Caco-2 (cell line): ENCODE results near the gene ADORA3. TPM values are rescaled to one million over a fixed set of nuclear protein-coding genes. Genes with fewer than 3 reads are reported as not detected.

ENCODE experiments used
- BruUV-seq: library from RNA; stranded (reverse); fragments of 400-500 nt; replicated peaks from 2 replicates; lab custom pipeline; 2021; lab: Mats Ljungman, UMichigan
- CTCF ChIA-PET: fragments of 300-600 bp; sonication (Branson Sonifier 250); formaldehyde crosslinking; loops from one replicate; lab custom pipeline; 2022; ENCODE audit warnings: antibody characterized with exemption; lab: Charles Lee
- POLR2A ChIA-PET: fragments of 300-600 bp; sonication (Branson Sonifier 250); formaldehyde crosslinking; loops from one replicate; lab custom pipeline; 2022; ENCODE audit warnings: antibody characterized with exemption; lab: Charles Lee
- DNase-seq, 2 experiments: peaks; one replicate each; pipeline versions ENCODE4 v3.0.0 to v3.0.0-alpha.2; 2020 to 2022
- H3K27me3 ChIP-seq: replicated peaks from 2 replicates; pipeline ENCODE4 v1.6.0; 2011; ENCODE audit warnings: low read length; ENCODE audit not compliant: control insufficient read depth, insufficient read depth
- H3K36me3 ChIP-seq: 2 replicates; pipeline ENCODE4 v1.5.1; 2011; ENCODE audit warnings: low read length; ENCODE audit not compliant: control insufficient read depth, insufficient read depth
- H3K4me1 ChIP-seq: fragments of 250-450 bp; sonication (Bioruptor Pico); 2 replicates; pipeline ENCODE4 v1.5.1; 2020; ENCODE audit warnings: mild to moderate bottlenecking
- H3K4me3 ChIP-seq: 2 replicates; pipeline ENCODE4 v1.5.1; 2011; ENCODE audit warnings: low read depth, mild to moderate bottlenecking, control low read depth, low read length
- H3K9me3 ChIP-seq: fragments of 250-450 bp; sonication (Bioruptor Pico); 2 replicates; pipeline ENCODE4 v1.5.1; 2020; ENCODE audit warnings: mild to moderate bottlenecking, moderate library complexity
- H3K27ac Mint-ChIP-seq: one replicate; pipeline ENCODE4 v1.8.0; 2022; ENCODE audit warnings: mixed read lengths; ENCODE audit not compliant: unreplicated experiment
- H3K27me3 Mint-ChIP-seq: one replicate; pipeline ENCODE4 v1.8.0; 2022; ENCODE audit warnings: mixed read lengths; ENCODE audit not compliant: insufficient read depth, unreplicated experiment
- H3K36me3 Mint-ChIP-seq: one replicate; pipeline ENCODE4 v1.8.0; 2022; ENCODE audit warnings: mild to moderate bottlenecking, mixed read lengths; ENCODE audit not compliant: insufficient read depth, unreplicated experiment
- H3K4me1 Mint-ChIP-seq: one replicate; pipeline ENCODE4 v1.8.0; 2022; ENCODE audit warnings: low read depth, mixed read lengths; ENCODE audit not compliant: unreplicated experiment
- H3K4me3 Mint-ChIP-seq: one replicate; pipeline ENCODE4 v1.8.0; 2022; ENCODE audit warnings: mild to moderate bottlenecking, moderate library complexity, mixed read lengths; ENCODE audit not compliant: unreplicated experiment
- H3K9me3 Mint-ChIP-seq: one replicate; pipeline ENCODE4 v1.8.0; 2022; ENCODE audit warnings: mixed read lengths; ENCODE audit not compliant: unreplicated experiment
- CTCF ChIP-seq, 2 experiments: fragments of 200-600 bp in 1 of 2; IDR thresholded peaks; 1 replicate in 1 of 2; 2 replicates in 1 of 2; pipeline versions ENCODE4 v1.5.1 to v1.8.0; 2011 to 2022; ENCODE audit warnings: antibody characterized with exemption in 1 of 2, control low read depth in 1 of 2, inconsistent platforms in 1 of 2, low read depth in 1 of 2, low read length in 1 of 2, mild to moderate bottlenecking in 1 of 2, moderate library complexity in 1 of 2; ENCODE audit not compliant: insufficient read depth in 1 of 2, severe bottlenecking in 1 of 2, unreplicated experiment in 1 of 2
- intact Hi-C: fragments of 100-400 bp; cut with micrococcal nuclease; formaldehyde crosslinking; loops from one replicate; pipeline ENCODE4 v1.10.0; 2022; ENCODE audit not compliant: unreplicated experiment
- total RNA-seq: library from RNA; stranded (reverse); gene quantifications from 2 replicates; pipeline ENCODE4 v1.2.3, GENCODE V29; 2022

The ADORA3 gene
- total RNA-seq, 1 experiment from 2014 or later: not detected

DNA sequence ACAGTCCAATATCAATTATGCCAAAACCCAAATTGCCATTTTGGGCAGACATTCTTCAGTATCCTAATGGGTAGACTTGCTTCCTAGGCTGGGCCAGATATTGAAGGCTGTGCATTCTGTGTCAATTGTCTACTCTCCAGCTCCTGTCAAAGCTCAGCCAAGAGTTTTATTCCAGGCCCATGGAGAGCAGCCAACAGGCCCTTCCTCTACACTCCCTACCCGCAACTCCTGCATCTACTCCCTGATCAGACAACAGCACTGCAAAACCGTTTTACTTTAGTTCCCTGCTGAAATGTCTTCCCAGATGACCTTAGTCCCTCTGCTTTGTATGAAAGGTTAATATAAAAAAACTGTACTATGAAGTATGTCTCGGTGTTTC lies 6.6 kb upstream of the ADORA3 start:
- H3K9me3 ChIP-seq: no peaks in the 10 kb centered on the region
- H3K27me3 Mint-ChIP-seq: no peaks in the 10 kb centered on the region
- ChIA-PET CTCF (no interaction called here), POLR2A (no interaction called here)
- no peaks in the 10 kb centered on the region for H3K36me3 Mint-ChIP-seq
- H3K4me3 Mint-ChIP-seq: no peak overlapping the region
- BruUV-seq: no TSS peak
- H3K4me1 Mint-ChIP-seq: peaks cover 7% of the 10 kb centered on the region
- H3K9me3 Mint-ChIP-seq: no peaks in the 10 kb centered on the region
- no peak overlapping the region for H3K4me3 ChIP-seq
- peaks cover 28% of the 10 kb centered on the region for H3K4me1 ChIP-seq
- no peak for DNase-seq
- H3K27ac Mint-ChIP-seq: no peak overlapping the region
- intact Hi-C loops: loop anchor here (5.0 kb wide), 2 partner anchors 57 to 247 kb away; partner anchors contain the start of gene DDX20
- no peaks in the 10 kb centered on the region for H3K36me3 ChIP-seq
- no peak for TF ChIP-seq CTCF (IDR thresholded peaks at IDR 0.05; ENCODE audit: insufficient read depth in 1 of 2, low read depth in 1 of 2, low read length in 1 of 2, severe bottlenecking in 1 of 2, unreplicated experiment in 1 of 2)
- H3K27me3 ChIP-seq: no peaks in the 10 kb centered on the region

GRCh38 chr1:111507411-111508201 lies 4.2 kb upstream of the ADORA3 start:
- Histone ChIP-seq H3K4me3 (peak overlapping the region; percentile 36), H3K9me3 (no peaks in the 10 kb centered on the region), H3K36me3 (no peaks in the 10 kb centered on the region), H3K27me3 (no peaks in the 10 kb centered on the region), H3K4me1 (peaks cover 28% of the 10 kb centered on the region)
- CTCF ChIA-PET: interaction anchor here (0.6 to 2.0 kb wide), 23 partner anchors 10 to 247 kb away, joined by 3 to 27 read pairs (median 5); partner anchors contain the start of gene RAP1A
- Mint-ChIP-seq H3K27ac (peak overlapping the region; percentile 94), H3K4me1 (peaks cover 13% of the 10 kb centered on the region), H3K9me3 (no peaks in the 10 kb centered on the region), H3K4me3 (peak overlapping the region; percentile 73), H3K27me3 (no peaks in the 10 kb centered on the region), H3K36me3 (no peaks in the 10 kb centered on the region)
- DNase-seq: peak; percentile 74
- BruUV-seq: no TSS peak
- POLR2A ChIA-PET: interaction anchor here (1.3 kb wide), 1 partner anchor 112 kb away, joined by 7 read pairs; the partner anchor contains the start of gene RAP1A
- peak in 1 of 2 experiments; percentile 30 for TF ChIP-seq CTCF (IDR thresholded peaks at IDR 0.05; ENCODE audit: insufficient read depth in 1 of 2, low read depth in 1 of 2, low read length in 1 of 2, severe bottlenecking in 1 of 2, unreplicated experiment in 1 of 2)
- intact Hi-C loops: loop anchor here (1.0 to 5.0 kb wide), 6 partner anchors 26 to 250 kb away; partner anchors contain the start of gene DDX20

DNA sequence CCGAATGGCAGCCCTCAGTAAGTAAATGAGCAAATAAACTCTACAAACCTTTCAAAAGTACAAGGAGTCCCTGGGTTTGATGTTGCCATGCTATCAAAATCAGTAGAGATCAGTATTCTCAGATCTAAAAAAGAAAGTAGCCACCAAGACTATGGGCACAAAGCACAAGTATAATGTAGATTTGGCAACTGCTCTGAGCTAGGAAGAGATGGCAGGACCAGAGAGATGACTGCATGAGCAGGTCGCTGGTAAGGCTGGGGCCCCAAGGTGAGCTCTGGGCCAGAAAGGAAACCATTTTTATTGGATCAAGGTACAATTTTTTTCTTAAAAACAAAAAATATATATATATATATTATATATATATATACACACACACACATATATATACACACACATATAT lies 3.1 kb upstream of the ADORA3 start:
- no peak for DNase-seq
- Mint-ChIP-seq H3K9me3 (no peaks in the 10 kb centered on the region), H3K27ac (no peak overlapping the region), H3K27me3 (no peaks in the 10 kb centered on the region), H3K36me3 (no peaks in the 10 kb centered on the region), H3K4me1 (peaks cover 13% of the 10 kb centered on the region), H3K4me3 (no peak overlapping the region)
- Histone ChIP-seq H3K4me3 (no peak overlapping the region), H3K27me3 (no peaks in the 10 kb centered on the region), H3K4me1 (peaks cover 28% of the 10 kb centered on the region), H3K9me3 (no peaks in the 10 kb centered on the region), H3K36me3 (no peaks in the 10 kb centered on the region)
- ChIA-PET CTCF (no interaction called here), POLR2A (no interaction called here)
- no TSS peak for BruUV-seq
- intact Hi-C loops: loop anchor here (5.0 kb wide), 2 partner anchors 61 to 251 kb away; partner anchors contain the start of gene DDX20
- no peak for TF ChIP-seq CTCF (IDR thresholded peaks at IDR 0.05; ENCODE audit: insufficient read depth in 1 of 2, low read depth in 1 of 2, low read length in 1 of 2, severe bottlenecking in 1 of 2, unreplicated experiment in 1 of 2)
